Colonic mucosa (tissue), 4 donors: ENCODE data around the gene DDX27. TPM values are rescaled to one million over a fixed set of nuclear protein-coding genes. Genes with fewer than 3 reads are reported as not detected.

ENCODE experiments used
- DNase-seq: peaks from one replicate; pipeline ENCODE4 v3.0.0-alpha.2; 2020
- H3K27ac ChIP-seq: fragments of 200-600 bp; one replicate; pipeline ENCODE4 v1.8.0; 2021
- H3K27me3 ChIP-seq: fragments of 200-600 bp; one replicate; pipeline ENCODE4 v1.8.0; 2021
- H3K36me3 ChIP-seq: fragments of 200-600 bp; one replicate; pipeline ENCODE4 v1.8.0; 2021
- H3K4me1 ChIP-seq: fragments of 200-600 bp; one replicate; pipeline ENCODE4 v1.8.0; 2021; ENCODE audit warnings: mild to moderate bottlenecking
- H3K4me3 ChIP-seq: fragments of 200-600 bp; one replicate; pipeline ENCODE4 v1.8.0; 2021
- H3K9ac ChIP-seq, 2 donors: one replicate each; pipeline ENCODE4 v1.7.0; 2013; ENCODE audit warnings: control low read depth in 2 of 2, low read depth in 2 of 2, low read length in 2 of 2
- H3K9me3 ChIP-seq: fragments of 200-600 bp; one replicate; pipeline ENCODE4 v1.8.0; 2021
- CTCF ChIP-seq: fragments of 200-600 bp; IDR thresholded peaks from one replicate; pipeline ENCODE4 v1.8.0; 2022; ENCODE audit warnings: antibody characterized with exemption, mild to moderate bottlenecking
- intact Hi-C: fragments of 100-400 bp; cut with DNase I; formaldehyde crosslinking; loops from one replicate; pipeline ENCODE4 v1.14.1; 2022
- total RNA-seq, 2 donors: library from RNA; stranded (reverse); fragmentation: NEBNext Ultra II Directional in 1 of 2; extraction: Animal tissue kit (Norgen Biotek cat#: 25700) in 1 of 2; gene quantifications; one replicate each; pipeline ENCODE4 v1.2.1, GENCODE V29; 2021
- donor health status: healthy.
- donor health status: DM: no; HTN: no; CAD: no.
- donor health status: DM: no; HTN: no; CAD: no.

Gene DDX27
- 10 to 100 TPM; 26.3 to 44.5 TPM for total RNA-seq

GRCh38 chr20:49219091-49219923 lies at the start of gene DDX27:
TSS of gene DDX27 (plus strand) at chr20:49219416. CDS start at chr20:49219449, 33 bp downstream.
- no peak for TF ChIP-seq CTCF
- Histone ChIP-seq H3K36me3 (peaks cover 6% of the 10 kb centered on the region), H3K27me3 (no peaks in the 10 kb centered on the region), H3K9ac (peak within 1 kb of the TSS; percentile 85 to 94), H3K9me3 (no peaks in the 10 kb centered on the region), H3K4me1 (peaks cover 5% of the 10 kb centered on the region), H3K4me3 (peak within 1 kb of the TSS; percentile 71), H3K27ac (peak within 1 kb of the TSS; percentile 81)
- DNase-seq, result peak; percentile 99
- intact Hi-C loops, result no loop called here

GRCh38 chr20:49169547-49169946 lies 49.7 kb upstream of the DDX27 start:
- Histone ChIP-seq H3K36me3 (no peaks in the 10 kb centered on the region), H3K27ac (no peak overlapping the region), H3K4me3 (no peak overlapping the region), H3K9me3 (no peaks in the 10 kb centered on the region), H3K27me3 (no peaks in the 10 kb centered on the region), H3K4me1 (peaks cover 6% of the 10 kb centered on the region), H3K9ac (no peak overlapping the region)
- DNase-seq, result no peak
- TF ChIP-seq CTCF, result no peak
- intact Hi-C loops, result no loop called here

DNA sequence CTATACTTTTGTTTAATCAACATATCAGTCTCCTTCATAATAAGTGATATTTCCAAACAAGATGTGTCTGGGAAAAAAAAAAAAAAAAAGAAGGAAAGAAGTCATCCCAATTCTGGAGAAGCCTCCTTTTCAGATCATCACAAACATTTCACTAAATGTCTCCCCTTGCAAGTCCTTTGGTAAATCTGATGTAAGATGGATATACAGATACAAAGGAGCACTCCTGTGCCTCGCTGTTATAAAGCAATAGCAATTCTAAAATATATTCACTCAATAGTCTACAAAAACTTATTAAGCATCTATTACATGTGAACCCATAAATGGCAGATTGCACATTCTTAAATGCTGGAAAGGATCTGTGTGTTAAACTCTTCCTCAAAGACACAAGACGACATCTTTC lies 48.5 kb upstream of the DDX27 start:
- no peaks in the 10 kb centered on the region for H3K9me3 ChIP-seq
- H3K36me3 ChIP-seq, result no peaks in the 10 kb centered on the region
- H3K27ac ChIP-seq, result no peak overlapping the region
- intact Hi-C loops, result no loop called here
- H3K27me3 ChIP-seq, result no peaks in the 10 kb centered on the region
- TF ChIP-seq CTCF, result no peak
- no peak overlapping the region for H3K4me3 ChIP-seq
- no peak overlapping the region for H3K9ac ChIP-seq
- peaks cover 6% of the 10 kb centered on the region for H3K4me1 ChIP-seq
- DNase-seq, result no peak

- Histone ChIP-seq H3K4me3 (no peak overlapping the region), H3K27ac (no peak overlapping the region), H3K27me3 (no peaks in the 10 kb centered on the region), H3K9me3 (no peaks in the 10 kb centered on the region), H3K36me3 (no peaks in the 10 kb centered on the region), H3K4me1 (peaks cover 6% of the 10 kb centered on the region), H3K9ac (no peak overlapping the region)
- TF ChIP-seq CTCF, result no peak
- no peak for DNase-seq
- intact Hi-C loops, result no loop called here
Observed at GRCh38 chr20:49171909-49172308, 47.3 kb upstream of the DDX27 start.

DNA sequence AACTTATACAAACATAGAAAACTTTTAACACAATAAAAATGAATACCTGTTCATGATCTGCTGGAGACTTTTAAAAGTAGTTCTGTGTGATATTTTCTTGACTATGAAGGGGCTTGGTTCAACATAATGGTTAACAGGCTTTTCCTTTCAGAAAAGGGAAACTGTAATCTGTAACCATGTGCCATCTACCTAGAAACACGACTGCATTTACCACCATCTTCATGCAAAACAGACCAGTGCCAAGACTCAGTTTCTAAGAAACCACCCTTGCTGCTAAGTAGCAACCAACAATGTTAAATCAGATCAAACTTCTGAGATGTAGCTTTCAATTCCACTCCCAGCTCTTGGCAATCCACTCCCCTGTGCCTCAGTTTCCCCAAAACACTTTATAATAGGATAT lies 46.8 kb upstream of the DDX27 start:
- TF ChIP-seq CTCF, result no peak
- no peaks in the 10 kb centered on the region for H3K9me3 ChIP-seq
- H3K9ac ChIP-seq, result no peak overlapping the region
- H3K27ac ChIP-seq, result no peak overlapping the region
- no peaks in the 10 kb centered on the region for H3K36me3 ChIP-seq
- H3K27me3 ChIP-seq, result no peaks in the 10 kb centered on the region
- no peak for DNase-seq
- peaks cover 6% of the 10 kb centered on the region for H3K4me1 ChIP-seq
- H3K4me3 ChIP-seq, result no peak overlapping the region
- intact Hi-C loops, result no loop called here
